Spleen (tissue), 7 donors: ENCODE data around the gene STX8.

Experiments
- POLR2A ChIP-seq, 3 donors: fragments of 450-650 bp; IDR thresholded peaks; one replicate each; pipeline ENCODE4 v1.5.1; 2017; ENCODE audit warnings: antibody characterized with exemption in 3 of 3, mild to moderate bottlenecking in 1 of 3
- POLR2AphosphoS5 ChIP-seq, 3 donors: sonication (generic); formaldehyde crosslinking; IDR thresholded peaks; one replicate each; pipeline ENCODE4 v1.5.1; 2017; ENCODE audit warnings: antibody characterized with exemption in 3 of 3
- TF ChIP-seq, protein P1 (sequence below), 11 experiments: fragments of 200-600 bp in 7 of 11; fragments of 450-650 bp in 4 of 11; sonication (generic) in 4 of 11; IDR thresholded peaks in 8 of 11; conservative IDR thresholded peaks in 3 of 11; 1 replicate in 7 of 11; 2 replicates in 4 of 11; pipeline versions ENCODE4 v1.4.0 to v1.8.0; 2016 to 2021; ENCODE audit warnings: antibody characterized with exemption in 11 of 11, inconsistent platforms in 4 of 11, mild to moderate bottlenecking in 1 of 11
- donor health status: DM: no; HTN: no; CAD: no; lungs with moderate emphysema.
- donor health status: DM: no; HTN: no; CAD: no.
- donor health status: DM: no; HTN: no; CAD: no.

DNA sequence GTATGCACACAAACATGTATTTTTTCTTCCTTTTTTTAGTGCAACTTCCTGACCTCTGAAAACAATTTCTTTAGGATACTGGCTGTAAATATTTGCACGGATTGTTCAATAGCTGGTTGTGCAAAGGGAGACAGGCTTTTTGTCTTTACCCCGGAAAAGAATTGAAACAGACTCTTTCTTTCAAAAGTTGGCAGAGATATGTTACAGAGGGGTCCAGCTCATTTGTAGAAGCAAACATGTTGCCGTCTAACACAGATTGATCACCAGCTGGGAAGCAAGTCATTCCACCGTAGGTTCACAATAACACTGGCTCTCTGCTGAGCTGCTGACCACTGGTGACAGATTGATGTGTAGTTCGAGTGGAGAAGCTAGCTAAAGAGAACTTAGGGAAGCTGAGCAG, 130.9 kb downstream of the STX8 start:
- TF ChIP-seq, protein P1, sequence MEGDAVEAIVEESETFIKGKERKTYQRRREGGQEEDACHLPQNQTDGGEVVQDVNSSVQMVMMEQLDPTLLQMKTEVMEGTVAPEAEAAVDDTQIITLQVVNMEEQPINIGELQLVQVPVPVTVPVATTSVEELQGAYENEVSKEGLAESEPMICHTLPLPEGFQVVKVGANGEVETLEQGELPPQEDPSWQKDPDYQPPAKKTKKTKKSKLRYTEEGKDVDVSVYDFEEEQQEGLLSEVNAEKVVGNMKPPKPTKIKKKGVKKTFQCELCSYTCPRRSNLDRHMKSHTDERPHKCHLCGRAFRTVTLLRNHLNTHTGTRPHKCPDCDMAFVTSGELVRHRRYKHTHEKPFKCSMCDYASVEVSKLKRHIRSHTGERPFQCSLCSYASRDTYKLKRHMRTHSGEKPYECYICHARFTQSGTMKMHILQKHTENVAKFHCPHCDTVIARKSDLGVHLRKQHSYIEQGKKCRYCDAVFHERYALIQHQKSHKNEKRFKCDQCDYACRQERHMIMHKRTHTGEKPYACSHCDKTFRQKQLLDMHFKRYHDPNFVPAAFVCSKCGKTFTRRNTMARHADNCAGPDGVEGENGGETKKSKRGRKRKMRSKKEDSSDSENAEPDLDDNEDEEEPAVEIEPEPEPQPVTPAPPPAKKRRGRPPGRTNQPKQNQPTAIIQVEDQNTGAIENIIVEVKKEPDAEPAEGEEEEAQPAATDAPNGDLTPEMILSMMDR (IDR thresholded peaks at IDR 0.05 in 8 of 11, conservative IDR thresholded peaks at IDR 0.05 in 3 of 11), result no peak
- TF ChIP-seq POLR2AphosphoS5 (IDR thresholded peaks at IDR 0.05) (no peak), POLR2A (IDR thresholded peaks at IDR 0.05) (no peak)
